NCI-H460 (cell line): ENCODE data around the gene CCDC13. TPM values are rescaled to one million over a fixed set of nuclear protein-coding genes. Genes with fewer than 3 reads are reported as not detected.
A peak's percentile ranks its signal among the peaks of the same experiment; 100 is the strongest.
"Not testable (repeated sequence)": the region's sequence is repeated elsewhere in the genome, so short reads cannot be mapped to it uniquely, and the experiment has no call there.

Source experiments
- DNase-seq: peaks from one replicate; pipeline ENCODE4 v3.0.0-alpha.2; 2016; ENCODE audit warnings: low read depth; ENCODE audit errors: extremely low read depth
- polyA plus RNA-seq: library from polyadenylated mRNA; depleted of rRNA; stranded (reverse); fragments of >200 nt; gene quantifications from 2 replicates; pipeline ENCODE4 v1.2.3, GENCODE V29; 2014; cell fraction: nucleus; rRNA removed
- total RNA-seq: library from RNA; depleted of rRNA; stranded (reverse); fragments of >200 nt; shearing (Covaris generic); gene quantifications from 2 replicates; pipeline ENCODE4 v1.2.3, GENCODE V29; 2014; rRNA removed

CCDC13 gene
- 0.87 and 2.8 TPM in 2 replicates for total RNA-seq
- 0.76 and 2.1 TPM in 2 replicates for polyA plus RNA-seq

GRCh38 chr3:42772670-42773408 lies at the start of gene CCDC13:
Gene CCDC13, minus strand, starts transcription at chr3:42773253. Its CDS starts 14,908 bp downstream, at chr3:42758345.
- peak; percentile 41 for DNase-seq

GRCh38 chr3:42822828-42823227 lies 49.8 kb upstream of the CCDC13 start:
- no peak for DNase-seq

DNA sequence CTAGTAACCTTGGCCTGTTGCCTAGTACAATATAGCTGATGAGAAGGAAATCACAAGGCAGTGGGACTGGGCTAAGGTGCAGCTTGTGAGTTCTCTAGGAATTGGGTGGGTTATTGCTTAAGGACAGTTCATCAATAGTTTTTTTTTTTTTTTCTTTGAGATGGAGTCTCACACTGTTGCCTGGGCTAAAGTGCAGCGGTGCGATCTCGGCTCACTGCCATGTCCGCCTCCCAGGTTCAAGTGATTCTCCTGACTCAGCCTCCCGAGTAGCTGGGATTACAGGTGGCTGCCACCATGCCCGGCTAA lies 47.6 kb upstream of the CCDC13 start:
- DNase-seq = no peak

DNA sequence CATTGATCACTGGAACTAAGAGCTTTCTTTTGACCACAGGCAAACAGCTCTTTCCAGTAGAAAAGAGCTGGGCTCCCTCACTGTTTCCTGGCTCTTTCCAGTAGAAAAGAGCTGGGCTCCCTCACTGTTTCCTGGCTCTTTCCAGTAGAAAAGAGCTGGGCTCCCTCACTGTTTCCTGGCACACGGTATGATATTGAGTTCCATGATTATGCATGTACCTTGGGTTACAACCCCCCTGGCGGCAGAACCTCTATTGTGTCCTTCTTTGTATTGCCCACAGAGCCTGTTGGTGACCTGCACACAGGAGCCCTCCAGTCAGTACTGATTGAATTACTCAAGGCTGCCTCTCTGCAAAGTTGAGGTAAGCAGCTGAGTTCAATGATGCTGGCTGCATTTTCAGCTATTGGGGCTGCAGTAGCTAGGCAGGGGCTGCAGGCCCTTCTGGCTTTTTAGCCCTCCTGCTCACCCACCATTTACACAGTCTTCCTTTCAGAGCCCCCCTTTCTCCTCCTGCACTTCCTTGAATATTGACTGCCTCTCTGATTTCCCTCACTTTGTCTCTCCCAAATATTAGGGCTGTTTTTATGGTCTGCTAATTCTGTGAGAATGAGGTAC lies 46.4 kb upstream of the CCDC13 start:
- no peak for DNase-seq

GRCh38 chr3:42815826-42816225 lies 42.8 kb upstream of the CCDC13 start:
- DNase-seq = no peak

GRCh38 chr3:42814914-42815507 lies 42.0 kb upstream of the CCDC13 start:
- no peak for DNase-seq

DNA sequence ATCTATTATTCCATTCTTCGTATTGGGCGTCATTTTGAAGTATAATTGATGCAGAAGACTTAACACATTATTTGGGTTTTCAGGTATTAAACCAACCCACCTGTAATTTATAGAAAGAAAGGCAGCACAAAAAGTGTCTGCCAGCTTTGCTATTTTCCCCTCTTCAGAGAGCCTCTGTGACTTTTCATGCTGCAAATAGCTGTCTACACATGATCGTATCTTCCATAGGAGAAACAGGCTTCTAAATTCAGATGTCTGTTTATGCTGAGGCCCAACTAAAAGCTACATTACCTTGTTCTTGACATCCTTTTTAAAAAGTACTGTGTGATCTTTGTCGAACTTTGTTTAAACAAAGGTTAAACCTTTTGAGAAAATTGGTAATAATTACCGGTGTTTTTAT lies 41.2 kb upstream of the CCDC13 start:
- DNase-seq = no peak

GRCh38 chr3:42811118-42811883 lies 38.2 kb upstream of the CCDC13 start:
- DNase-seq = not testable (repeated sequence)

- not testable (repeated sequence) for DNase-seq
These were observed 37.7 kb upstream of the CCDC13 start for GRCh38 chr3:42810706-42811105.

- DNase-seq = no peak
These were observed 36.1 kb upstream of the CCDC13 start, which contains the start of gene ACKR2 for GRCh38 chr3:42809202-42809601. Gene ACKR2, plus strand, starts transcription at chr3:42809445. Its CDS starts 55,058 bp downstream, at chr3:42864503.

DNA sequence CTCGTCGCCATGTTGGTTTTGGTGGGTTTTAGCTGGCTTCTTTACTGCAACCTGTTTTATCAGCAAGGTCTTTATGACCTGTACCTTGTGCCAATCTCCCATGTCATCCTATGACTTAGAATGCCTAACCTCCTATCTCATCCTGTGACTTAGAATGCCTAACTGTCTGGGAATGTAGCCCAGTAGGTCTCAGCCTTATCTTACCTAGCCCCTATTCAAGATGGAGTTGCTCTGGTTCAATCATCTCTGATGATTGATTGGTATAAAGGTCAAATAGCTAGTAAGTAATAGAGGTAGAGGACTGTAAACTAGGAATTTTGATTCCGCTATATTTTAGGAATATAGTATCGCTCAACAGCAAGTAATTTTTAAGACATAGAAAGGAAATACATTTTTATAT lies 34.9 kb upstream of the CCDC13 start:
- DNase-seq = no peak

DNA sequence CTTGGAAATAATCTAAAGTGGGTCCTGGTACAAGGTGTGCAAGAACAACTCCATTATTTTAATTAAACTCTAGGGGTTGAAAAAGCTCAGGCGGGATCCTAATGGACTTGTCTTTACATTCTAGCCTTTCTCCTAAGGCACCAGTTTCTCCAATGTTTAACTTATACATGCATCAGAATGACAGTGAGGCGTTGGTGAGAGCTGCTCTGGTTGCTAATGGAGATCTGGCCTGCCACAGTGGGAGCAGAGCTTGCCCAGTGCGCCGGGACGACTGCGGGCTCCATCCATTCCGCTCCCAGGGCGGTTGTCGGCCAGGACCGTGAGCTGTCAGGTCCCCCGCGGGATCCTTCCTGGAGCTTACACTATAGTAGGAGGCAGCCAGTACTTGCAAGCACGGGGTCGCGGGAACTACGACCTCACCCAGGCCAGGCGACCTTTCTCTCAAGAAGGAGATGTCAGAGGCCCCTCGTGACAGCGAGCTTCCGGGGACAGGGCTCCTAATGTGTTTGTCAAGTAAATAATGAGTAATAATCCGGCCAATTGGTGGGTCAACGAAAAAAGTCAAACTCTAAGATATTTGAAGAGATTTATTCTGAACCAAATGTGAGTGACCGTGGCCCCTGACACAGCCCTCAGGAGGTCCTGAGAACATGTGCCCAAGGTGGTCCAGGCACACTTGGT lies 32.2 kb upstream of the CCDC13 start:
- DNase-seq = no peak

DNA sequence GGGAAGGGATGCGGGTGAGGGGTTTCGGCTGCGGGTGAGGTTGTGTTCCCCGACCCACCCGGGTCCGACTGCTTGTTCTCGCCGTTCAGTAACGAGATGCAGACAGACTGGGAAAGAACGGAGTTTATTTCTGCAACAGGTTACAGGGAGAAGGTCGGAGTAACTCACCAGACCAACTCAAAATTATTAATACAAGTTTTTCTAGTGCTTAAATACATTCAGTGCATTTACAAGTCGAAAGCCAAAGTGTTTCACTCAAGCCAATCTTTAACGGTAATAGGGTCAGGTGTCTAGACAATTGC lies 31.7 kb upstream of the CCDC13 start:
- no peak for DNase-seq

GRCh38 chr3:42804106-42804830 lies 31.2 kb upstream of the CCDC13 start, which contains the start of gene HIGD1A:
Gene HIGD1A, minus strand, starts transcription at chr3:42804490. Its CDS starts 10,237 bp downstream, at chr3:42794253.
- peak; percentile 91 for DNase-seq

GRCh38 chr3:42803414-42804105 lies 30.5 kb upstream of the CCDC13 start:
- no peak for DNase-seq

- no peak for DNase-seq
These were observed 29.9 kb upstream of the CCDC13 start for GRCh38 chr3:42802876-42803413.

GRCh38 chr3:42801784-42802183 lies 28.7 kb upstream of the CCDC13 start:
- DNase-seq = no peak

DNA sequence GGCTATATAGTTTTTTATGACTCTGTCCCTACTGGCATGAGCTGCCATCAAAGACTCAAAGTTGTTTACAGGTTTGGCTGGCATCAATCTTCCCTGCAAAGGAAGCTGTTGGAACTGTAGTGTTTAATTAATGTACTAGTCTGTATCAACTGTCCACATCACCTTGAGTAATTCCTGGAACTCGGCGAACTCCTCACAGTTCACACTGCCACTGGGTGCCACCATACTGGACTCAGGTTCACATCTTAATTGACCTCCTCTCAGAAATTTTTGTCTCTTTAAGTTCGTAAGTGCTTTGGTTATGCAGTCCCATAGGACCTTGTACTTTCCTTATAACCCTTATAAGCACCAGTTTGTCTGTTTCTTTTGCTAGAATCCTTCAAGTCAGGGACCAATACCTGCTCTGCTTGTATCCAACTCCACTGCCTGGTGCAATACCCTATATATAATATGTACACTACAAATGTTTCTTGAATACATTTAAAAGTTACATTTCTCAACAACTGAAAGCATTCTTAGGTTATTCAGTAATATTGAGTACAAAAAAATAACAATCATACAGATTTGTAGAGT lies 28.1 kb upstream of the CCDC13 start:
- no peak for DNase-seq

DNA sequence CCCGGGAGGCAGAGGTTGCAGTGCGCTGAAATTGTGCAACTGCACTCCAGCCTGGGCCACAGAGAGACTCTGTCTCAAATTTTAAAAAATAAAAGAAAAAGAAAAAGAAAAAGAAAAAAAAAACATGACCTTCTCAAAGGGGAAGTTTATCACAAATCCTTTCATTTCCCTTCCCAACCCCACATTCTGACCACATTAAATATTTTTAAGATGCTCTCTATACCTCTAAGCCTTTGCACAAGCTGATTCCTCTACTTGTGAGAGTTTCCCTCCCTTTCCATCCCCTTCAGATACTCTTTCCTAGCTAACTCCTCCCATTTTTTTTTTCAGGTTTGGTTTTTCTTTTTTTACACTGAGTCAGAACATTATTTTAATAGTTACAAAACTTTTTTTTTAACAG lies 27.2 kb upstream of the CCDC13 start:
- no peak for DNase-seq
